B cell (primary cell): Measurements from ENCODE around the gene PDZD7. TPM values are rescaled to one million over a fixed set of nuclear protein-coding genes. Genes with fewer than 3 reads are reported as not detected.

Experiments used
- ATAC-seq: fragments of 200-7000 bp; cut with Tn5 transposase; one replicate; pipeline ENCODE4 v1.10.0; 2021; ENCODE audit warnings: low read depth, mild to moderate bottlenecking, moderate number of reproducible peaks, moderate library complexity
- CTCF ChIA-PET: fragments of 350-600 bp; sonication (Branson Sonifier 250); formaldehyde crosslinking; loops from one replicate; lab custom pipeline; 2021; ENCODE audit warnings: antibody characterized with exemption, inconsistent platforms; lab: Charles Lee
- POLR2A ChIA-PET: fragments of 350-600 bp; sonication (Branson Sonifier 250); formaldehyde crosslinking; loops from one replicate; lab custom pipeline; 2021; ENCODE audit warnings: antibody characterized with exemption; lab: Charles Lee
- DNase-seq: peaks from one replicate; pipeline ENCODE4 v3.0.0; 2013
- H2AFZ ChIP-seq: 2 replicates; pipeline ENCODE4 v1.6.1; 2012; ENCODE audit warnings: mild to moderate bottlenecking, low read depth, low read length; ENCODE audit not compliant: insufficient read depth, poor library complexity, severe bottlenecking
- H3K27ac ChIP-seq, 2 donors: 1 replicate in 1 of 2; 2 replicates in 1 of 2; pipeline ENCODE4 v1.5.1; 2012 to 2013; ENCODE audit warnings: low read length in 2 of 2, mild to moderate bottlenecking in 2 of 2, moderate library complexity in 1 of 2
- H3K27me3 ChIP-seq, 4 experiments: fragments of 200-600 bp in 1 of 4; sonication (generic) in 1 of 4; replicated peaks in 1 of 4; 1 replicate in 2 of 4; 2 replicates in 2 of 4; pipeline versions ENCODE4 v1.6.1 to v1.7.0; 2013 to 2016; ENCODE audit warnings: low read length in 3 of 4, mild to moderate bottlenecking in 2 of 4, mixed read lengths in 1 of 4, moderate library complexity in 1 of 4; ENCODE audit not compliant: insufficient read depth in 4 of 4, control insufficient read depth in 3 of 4; ENCODE audit errors: control extremely low read depth in 1 of 4
- H3K36me3 ChIP-seq, 2 experiments: replicated peaks in 1 of 2; 1 replicate in 1 of 2; 2 replicates in 1 of 2; pipeline versions ENCODE4 v1.6.1 to v1.7.1; 2013; ENCODE audit warnings: low read length in 1 of 2; ENCODE audit not compliant: insufficient read depth in 2 of 2, control insufficient read depth in 1 of 2; ENCODE audit errors: control extremely low read depth in 1 of 2, extremely low read depth in 1 of 2
- H3K4me1 ChIP-seq, 2 donors: fragments of 200-600 bp in 1 of 2; sonication (generic) in 1 of 2; 1 replicate in 1 of 2; 2 replicates in 1 of 2; pipeline versions ENCODE4 v1.5.1 to v1.6.1; 2013 to 2017; ENCODE audit warnings: low read length in 2 of 2; ENCODE audit not compliant: control insufficient read depth in 2 of 2, insufficient read depth in 2 of 2
- H3K4me2 ChIP-seq: replicated peaks from 2 replicates; pipeline ENCODE3; 2012; ENCODE audit warnings: mild to moderate bottlenecking, low read depth, low read length; ENCODE audit not compliant: poor library complexity, severe bottlenecking
- H3K4me3 ChIP-seq, 5 experiments: fragments of 200-600 bp in 1 of 5; sonication (generic) in 1 of 5; 1 replicate in 3 of 5; 2 replicates in 2 of 5; pipeline versions ENCODE4 v1.5.1 to v1.7.0; 2011 to 2016; ENCODE audit warnings: low read length in 4 of 5, mild to moderate bottlenecking in 4 of 5, low read depth in 2 of 5, control low read depth in 1 of 5, moderate library complexity in 1 of 5; ENCODE audit not compliant: insufficient read depth in 1 of 5; ENCODE audit errors: control extremely low read depth in 1 of 5, extremely low read depth in 1 of 5
- H3K79me2 ChIP-seq: fragments of 200-600 bp; sonication (generic); one replicate; pipeline ENCODE4 v1.6.0; 2016; ENCODE audit warnings: low read length; ENCODE audit not compliant: control insufficient read depth, insufficient read depth
- H3K9ac ChIP-seq: fragments of 200-600 bp; sonication (generic); 2 replicates; pipeline ENCODE4 v1.6.1; 2017; ENCODE audit warnings: mild to moderate bottlenecking, low read length, moderate library complexity
- H3K9me3 ChIP-seq, 3 donors: one replicate each; pipeline versions ENCODE4 v1.6.1 to v1.7.1; 2013; ENCODE audit warnings: low read length in 2 of 3; ENCODE audit not compliant: control insufficient read depth in 2 of 3, insufficient read depth in 1 of 3; ENCODE audit errors: control extremely low read depth in 1 of 3
- H4K20me1 ChIP-seq: 2 replicates; pipeline ENCODE4 v1.6.0; 2012; ENCODE audit warnings: mild to moderate bottlenecking, low read length; ENCODE audit not compliant: insufficient read depth, control insufficient read depth, poor library complexity, severe bottlenecking
- H3K27ac Mint-ChIP-seq: one replicate; pipeline ENCODE4 v1.8.0; 2021; ENCODE audit warnings: mixed read lengths
- H3K27me3 Mint-ChIP-seq: one replicate; pipeline ENCODE4 v1.8.0; 2021; ENCODE audit warnings: mixed read lengths
- H3K4me1 Mint-ChIP-seq: one replicate; pipeline ENCODE4 v1.8.0; 2021; ENCODE audit warnings: mixed read lengths
- H3K4me3 Mint-ChIP-seq: one replicate; pipeline ENCODE4 v1.8.0; 2021; ENCODE audit warnings: mixed read lengths
- H3K9me3 Mint-ChIP-seq: one replicate; pipeline ENCODE4 v1.8.0; 2022; ENCODE audit warnings: mixed read lengths; ENCODE audit not compliant: insufficient read depth
- EZH2 ChIP-seq: IDR thresholded peaks from 2 replicates; pipeline ENCODE4 v1.6.1; 2012; ENCODE audit warnings: borderline replicate concordance, low read depth, mild to moderate bottlenecking, moderate library complexity, low read length; ENCODE audit not compliant: insufficient read depth, poor library complexity, severe bottlenecking
- WGBS: methylation state at CpG from one replicate; pipeline ENCODE4 v1.1.5; 2013; ENCODE audit warnings: missing lambda C conversion rate; ENCODE audit not compliant: insufficient coverage; 5-methylcytosine and 5-hydroxymethylcytosine counted together
- intact Hi-C: fragments of 100-400 bp; cut with micrococcal nuclease; formaldehyde crosslinking; loops from one replicate; pipeline ENCODE4 v1.10.0; 2022
- polyA plus RNA-seq: library from polyadenylated mRNA; depleted of rRNA; stranded (reverse); fragments of >200 nt; gene quantifications from 2 replicates; pipeline ENCODE4 v1.2.3, GENCODE V29; 2012
- total RNA-seq, 2 donors: library from RNA; stranded (reverse); fragments of 120-200 nt in 1 of 2; gene quantifications; 1 replicate in 1 of 2; 2 replicates in 1 of 2; pipeline versions ENCODE4 v1.2.3 to v1.2.4, GENCODE V29; 2013 to 2022
- TF ChIP-seq, protein P1 (sequence below): fragments of 200-600 bp; IDR thresholded peaks from one replicate; pipeline ENCODE4 v1.8.0; 2022; ENCODE audit warnings: antibody characterized with exemption, mild to moderate bottlenecking

PDZD7 gene
- total and polyA plus RNA-seq, 2 donors (not counting 1 experiment from before 2014, with no cell fraction given) = 0.64 to 0.69 TPM

- WGBS = 83% methylated on average over 1 of the region's 3 CpGs
- CTCF ChIA-PET = interaction anchor here (0.9 to 16.1 kb wide), 6 partner anchors 10 to 76 kb away, joined by 3 to 306 read pairs (median 24); partner anchors contain the start of genes PDZD7 and SFXN3
- POLR2A ChIA-PET = no interaction called here
Observed at GRCh38 chr10:101065481-101066145, 34.7 kb upstream of the PDZD7 start.

More at GRCh38 chr10:101065481-101066145, 34.7 kb upstream of the PDZD7 start:
- DNase-seq (no peak), ATAC-seq (no peak)
- peaks cover 46% of the 10 kb centered on the region for H3K4me1 Mint-ChIP-seq
- no peak overlapping the region for H3K27ac ChIP-seq
- intact Hi-C loops = loop anchor here (1.0 to 10.0 kb wide), 2 partner anchors 24 to 59 kb away; no protein-coding TSS in a partner anchor
- H3K9me3 ChIP-seq = peaks cover 0 to 10% (median 0%) of the 10 kb centered on the region in 3 donors
- H3K27me3 ChIP-seq = peaks cover 0 to 52% (median 21%) of the 10 kb centered on the region in 4 experiments
- no peaks in the 10 kb centered on the region for H3K79me2 ChIP-seq
- peak overlapping the region; percentile 59 for H3K9ac ChIP-seq
- peak overlapping the region; percentile 98 for H3K4me2 ChIP-seq
- H3K4me1 ChIP-seq = peaks cover 50% of the 10 kb centered on the region in 2 donors
- H4K20me1 ChIP-seq = peaks cover 5% of the 10 kb centered on the region
- no peaks in the 10 kb centered on the region for H3K36me3 ChIP-seq
- H3K4me3 Mint-ChIP-seq = peak overlapping the region; percentile 98
- H3K27ac Mint-ChIP-seq = no peak overlapping the region
- no peak for TF ChIP-seq EZH2
- TF ChIP-seq, protein P1, sequence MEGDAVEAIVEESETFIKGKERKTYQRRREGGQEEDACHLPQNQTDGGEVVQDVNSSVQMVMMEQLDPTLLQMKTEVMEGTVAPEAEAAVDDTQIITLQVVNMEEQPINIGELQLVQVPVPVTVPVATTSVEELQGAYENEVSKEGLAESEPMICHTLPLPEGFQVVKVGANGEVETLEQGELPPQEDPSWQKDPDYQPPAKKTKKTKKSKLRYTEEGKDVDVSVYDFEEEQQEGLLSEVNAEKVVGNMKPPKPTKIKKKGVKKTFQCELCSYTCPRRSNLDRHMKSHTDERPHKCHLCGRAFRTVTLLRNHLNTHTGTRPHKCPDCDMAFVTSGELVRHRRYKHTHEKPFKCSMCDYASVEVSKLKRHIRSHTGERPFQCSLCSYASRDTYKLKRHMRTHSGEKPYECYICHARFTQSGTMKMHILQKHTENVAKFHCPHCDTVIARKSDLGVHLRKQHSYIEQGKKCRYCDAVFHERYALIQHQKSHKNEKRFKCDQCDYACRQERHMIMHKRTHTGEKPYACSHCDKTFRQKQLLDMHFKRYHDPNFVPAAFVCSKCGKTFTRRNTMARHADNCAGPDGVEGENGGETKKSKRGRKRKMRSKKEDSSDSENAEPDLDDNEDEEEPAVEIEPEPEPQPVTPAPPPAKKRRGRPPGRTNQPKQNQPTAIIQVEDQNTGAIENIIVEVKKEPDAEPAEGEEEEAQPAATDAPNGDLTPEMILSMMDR = no peak
- peak overlapping the region; percentile 41 for H2AFZ ChIP-seq
- no peaks in the 10 kb centered on the region for H3K9me3 Mint-ChIP-seq
- peak overlapping the region in 3 of 5 experiments; percentile 26 to 70 (median 51) for H3K4me3 ChIP-seq
- peaks cover 25% of the 10 kb centered on the region for H3K27me3 Mint-ChIP-seq
